RWPE1 (cell line): ENCODE measurements around the gene SUGCT.

ENCODE experiments used
- CTCF ChIA-PET: fragments of 350-600 bp; sonication (Branson Sonifier 250); formaldehyde crosslinking; extraction: SDS; loops from one replicate; lab custom pipeline; 2021; lab: Yijun Ruan, JAX
- POLR2A ChIA-PET: fragments of 400-600 bp; formaldehyde crosslinking; extraction: SDS; loops from one replicate; lab custom pipeline; 2020; ENCODE audit warnings: antibody characterized with exemption; ENCODE audit not compliant: low non-redundant PET; lab: Yijun Ruan, JAX
- DNase-seq: peaks from one replicate; pipeline ENCODE4 v3.0.0; 2012; ENCODE audit warnings: low spot score
- H3K27ac ChIP-seq: fragments of 450-650 bp; 2 replicates; pipeline ENCODE4 v1.5.1; 2017
- TF ChIP-seq, protein P1 (sequence below): fragments of 450-650 bp; conservative IDR thresholded peaks from 2 replicates; pipeline ENCODE4 v1.5.1; 2017; ENCODE audit warnings: low read depth, mild to moderate bottlenecking

Gene SUGCT

DNA sequence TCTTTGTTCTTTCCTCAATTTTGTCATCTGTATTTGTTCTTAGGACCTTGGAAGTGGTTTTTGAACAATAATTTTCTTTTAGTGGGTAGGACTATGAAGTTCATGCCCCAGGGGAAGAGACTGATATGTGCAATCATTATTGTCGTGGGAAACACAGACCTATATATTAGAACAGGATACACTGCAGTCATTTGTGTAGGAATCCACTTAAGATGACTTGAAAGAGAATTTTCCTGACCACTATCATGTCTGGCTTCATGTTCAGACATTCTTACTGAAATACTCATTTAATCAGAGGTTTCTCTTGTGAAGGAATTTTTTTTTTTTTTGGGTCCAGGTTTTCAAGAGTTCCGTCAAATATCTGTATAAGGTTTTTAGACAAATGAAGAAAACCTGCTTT, 163.6 kb downstream of the SUGCT start:
- H3K27ac ChIP-seq = no peak overlapping the region
- TF ChIP-seq, protein P1, sequence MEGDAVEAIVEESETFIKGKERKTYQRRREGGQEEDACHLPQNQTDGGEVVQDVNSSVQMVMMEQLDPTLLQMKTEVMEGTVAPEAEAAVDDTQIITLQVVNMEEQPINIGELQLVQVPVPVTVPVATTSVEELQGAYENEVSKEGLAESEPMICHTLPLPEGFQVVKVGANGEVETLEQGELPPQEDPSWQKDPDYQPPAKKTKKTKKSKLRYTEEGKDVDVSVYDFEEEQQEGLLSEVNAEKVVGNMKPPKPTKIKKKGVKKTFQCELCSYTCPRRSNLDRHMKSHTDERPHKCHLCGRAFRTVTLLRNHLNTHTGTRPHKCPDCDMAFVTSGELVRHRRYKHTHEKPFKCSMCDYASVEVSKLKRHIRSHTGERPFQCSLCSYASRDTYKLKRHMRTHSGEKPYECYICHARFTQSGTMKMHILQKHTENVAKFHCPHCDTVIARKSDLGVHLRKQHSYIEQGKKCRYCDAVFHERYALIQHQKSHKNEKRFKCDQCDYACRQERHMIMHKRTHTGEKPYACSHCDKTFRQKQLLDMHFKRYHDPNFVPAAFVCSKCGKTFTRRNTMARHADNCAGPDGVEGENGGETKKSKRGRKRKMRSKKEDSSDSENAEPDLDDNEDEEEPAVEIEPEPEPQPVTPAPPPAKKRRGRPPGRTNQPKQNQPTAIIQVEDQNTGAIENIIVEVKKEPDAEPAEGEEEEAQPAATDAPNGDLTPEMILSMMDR = no peak
- ChIA-PET CTCF (interaction anchor here (0.7 kb wide), 1 partner anchor 1042 kb away, joined by 6 read pairs; no protein-coding TSS in a partner anchor), POLR2A (no interaction called here)
- no peak for DNase-seq

DNA sequence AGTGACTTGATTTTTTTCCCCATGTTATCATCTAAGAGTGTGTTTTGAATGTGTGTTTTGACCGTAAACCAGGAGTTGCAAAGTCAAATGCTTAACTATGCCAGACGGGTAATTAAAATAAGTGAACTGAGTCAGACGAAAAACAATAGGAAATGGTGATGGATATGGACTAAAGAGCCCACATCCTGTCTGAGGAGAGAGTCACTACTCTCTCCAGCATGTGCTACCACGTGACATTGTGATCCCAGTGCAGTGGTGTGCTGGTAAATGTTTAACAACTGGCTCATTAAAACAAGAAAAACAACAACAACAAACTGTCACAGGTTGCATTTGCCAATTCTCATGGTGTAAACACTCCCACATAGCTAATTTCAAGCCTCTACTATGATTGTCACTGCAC, 164.3 kb downstream of the SUGCT start:
- H3K27ac ChIP-seq = no peak overlapping the region
- CTCF ChIA-PET = no interaction called here
- DNase-seq = peak; percentile 37
- TF ChIP-seq, protein P1 = no peak
- POLR2A ChIA-PET = no interaction called here

DNA sequence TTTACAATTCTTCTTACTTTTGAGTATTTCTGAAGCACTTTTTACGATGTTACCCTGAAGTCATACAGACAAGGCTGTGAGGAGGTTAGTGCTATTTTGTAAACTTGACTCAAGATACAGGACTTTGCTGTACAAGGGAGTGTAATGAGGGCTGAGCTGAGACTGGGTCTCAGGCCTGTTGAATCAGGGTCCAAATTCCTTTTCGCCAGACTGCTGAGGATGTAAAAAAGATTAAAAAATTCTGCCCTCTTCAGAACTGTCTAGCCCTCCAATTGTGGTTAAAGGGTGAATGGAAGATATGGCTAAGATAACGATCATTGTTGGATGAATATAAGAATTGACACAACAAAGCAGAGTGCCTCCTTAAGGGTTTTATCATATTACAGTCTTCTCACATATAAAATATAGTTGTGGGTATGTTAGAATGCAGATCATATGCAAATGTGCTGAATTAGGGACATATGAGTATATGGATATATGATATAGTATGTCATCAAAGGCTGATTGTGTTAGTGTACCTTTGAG, 165.4 kb downstream of the SUGCT start:
- ChIA-PET POLR2A (no interaction called here), CTCF (no interaction called here)
- DNase-seq = no peak
- TF ChIP-seq, protein P1 = no peak
- H3K27ac ChIP-seq = no peak overlapping the region

DNA sequence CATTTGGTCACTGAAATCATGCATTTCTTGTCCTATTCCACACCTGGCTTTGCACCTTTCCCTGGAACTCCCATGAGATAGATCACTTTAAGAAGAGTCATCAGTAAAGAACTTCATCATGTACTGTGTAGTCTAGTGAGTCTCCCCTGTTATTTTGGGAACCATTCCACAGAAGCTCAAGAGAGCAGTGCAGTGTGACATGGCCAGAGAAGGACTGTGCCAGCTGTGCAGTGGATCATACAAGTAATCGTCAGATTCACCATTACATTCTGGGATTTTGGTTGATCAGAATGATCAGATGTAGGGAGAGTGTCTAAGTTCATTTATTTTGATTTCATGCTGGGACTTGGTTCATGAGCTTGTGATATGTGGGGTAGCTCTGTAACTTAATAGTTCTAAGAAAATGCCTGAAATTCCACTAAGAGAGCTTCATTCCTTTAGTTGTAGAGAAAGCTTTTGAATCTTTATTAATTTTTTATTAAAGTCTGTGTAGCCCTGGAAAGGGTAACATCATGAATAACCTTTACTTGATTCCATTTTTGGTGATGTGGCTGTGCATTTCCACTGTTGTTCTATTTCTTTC, 166.8 kb downstream of the SUGCT start:
- ChIA-PET CTCF (no interaction called here), POLR2A (no interaction called here)
- H3K27ac ChIP-seq = no peak overlapping the region
- no peak for DNase-seq
- TF ChIP-seq, protein P1 = no peak

DNA sequence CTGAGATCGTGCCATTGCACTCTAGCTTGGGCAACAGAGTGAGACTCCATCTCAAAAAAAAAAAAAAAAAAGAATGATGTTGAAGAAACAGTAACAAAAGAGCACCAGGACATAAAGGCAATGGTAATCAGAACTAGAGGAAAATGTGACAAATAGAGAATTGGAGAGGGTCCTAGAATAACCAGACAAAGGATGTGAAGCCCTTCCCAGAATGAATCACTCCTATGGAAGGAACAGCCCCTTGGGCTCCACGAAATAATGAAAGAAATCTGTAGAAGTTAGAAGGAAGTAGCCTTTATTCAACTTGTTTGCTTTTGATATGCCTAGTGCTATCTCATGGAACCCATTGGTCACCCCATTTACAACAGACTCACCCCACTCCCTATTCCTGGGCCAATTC, 169.2 kb downstream of the SUGCT start:
- no peak overlapping the region for H3K27ac ChIP-seq
- DNase-seq = no peak
- POLR2A ChIA-PET = no interaction called here
- TF ChIP-seq, protein P1 = no peak
- CTCF ChIA-PET = no interaction called here

DNA sequence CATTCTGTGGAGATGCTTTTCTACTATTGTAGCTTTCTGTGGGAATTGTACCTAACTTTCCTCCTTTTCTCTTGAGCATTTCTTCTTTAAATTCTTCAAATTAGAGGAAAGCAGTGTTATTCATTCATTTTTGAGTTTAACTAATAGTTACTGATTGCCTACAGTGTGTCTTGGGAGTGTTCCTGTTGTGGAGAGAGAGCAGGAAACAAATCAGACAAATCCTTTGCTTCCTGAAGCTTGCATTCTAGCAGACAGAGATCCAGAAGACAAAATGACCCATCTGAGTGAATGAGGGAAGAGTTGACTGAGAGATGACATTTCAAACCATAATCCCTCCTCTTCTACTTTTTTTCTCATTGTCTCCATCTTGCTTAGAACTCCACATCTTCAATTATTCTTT, 170.4 kb downstream of the SUGCT start:
- no peak for DNase-seq
- CTCF ChIA-PET = no interaction called here
- H3K27ac ChIP-seq = no peak overlapping the region
- POLR2A ChIA-PET = no interaction called here
- TF ChIP-seq, protein P1 = no peak
